SKM-1 (cell line): Measurements from ENCODE around the gene NBL1.

Experiments used
- DNase-seq: peaks from one replicate; lab custom pipeline; 2025; ENCODE audit not compliant: unreplicated experiment; lab: John Stamatoyannopoulos, UW

The NBL1 gene

GRCh38 chr1:19665496-19666465, 21.7 kb downstream of the NBL1 start:
- DNase-seq: no peak

GRCh38 chr1:19668888-19669287, 24.8 kb downstream of the NBL1 start:
- no peak for DNase-seq

GRCh38 chr1:19670787-19671186, 26.7 kb downstream of the NBL1 start:
- DNase-seq: no peak

- DNase-seq: no peak
Measured at GRCh38 chr1:19672237-19672636, 28.1 kb downstream of the NBL1 start.

GRCh38 chr1:19675797-19676196, 31.7 kb downstream of the NBL1 start:
- DNase-seq: no peak

GRCh38 chr1:19676438-19676922, 32.4 kb downstream of the NBL1 start:
- DNase-seq: no peak

- DNase-seq: no peak
Measured at GRCh38 chr1:19678493-19678892, 34.4 kb downstream of the NBL1 start.

GRCh38 chr1:19678931-19679453, 34.9 kb downstream of the NBL1 start:
- no peak for DNase-seq

GRCh38 chr1:19679691-19680090, 35.6 kb downstream of the NBL1 start:
- no peak for DNase-seq

- no peak for DNase-seq
Measured at GRCh38 chr1:19680644-19681043, 36.5 kb downstream of the NBL1 start.

GRCh38 chr1:19682257-19682656, 38.1 kb downstream of the NBL1 start:
- no peak for DNase-seq

GRCh38 chr1:19682901-19683300, 38.8 kb downstream of the NBL1 start:
- DNase-seq: no peak

- no peak for DNase-seq
Measured at GRCh38 chr1:19683351-19683750, 39.2 kb downstream of the NBL1 start.

- no peak for DNase-seq
Measured at GRCh38 chr1:19684677-19685076, 40.6 kb downstream of the NBL1 start.

GRCh38 chr1:19685994-19686393, 41.9 kb downstream of the NBL1 start:
- no peak for DNase-seq

- DNase-seq: no peak
Measured at GRCh38 chr1:19687414-19687813, 43.3 kb downstream of the NBL1 start.

- no peak for DNase-seq
Measured at GRCh38 chr1:19688041-19688842, 44.1 kb downstream of the NBL1 start.

GRCh38 chr1:19689085-19689757, 45.1 kb downstream of the NBL1 start:
- DNase-seq: no peak

- no peak for DNase-seq
Measured at GRCh38 chr1:19689856-19690255, 45.7 kb downstream of the NBL1 start.

- no peak for DNase-seq
Measured at GRCh38 chr1:19690342-19690741, 46.2 kb downstream of the NBL1 start.

GRCh38 chr1:19694298-19694697, 50.2 kb downstream of the NBL1 start:
- no peak for DNase-seq
